ENCODE measurements around the gene RPE65.
"Not testable (repeated sequence)": the region's sequence is repeated elsewhere in the genome, so short reads cannot be mapped to it uniquely, and the experiment has no call there.

Gene RPE65

GRCh38 chr1:68490046-68490651, 40.4 kb upstream of the RPE65 start:
- TF ChIP-seq, protein P1, sequence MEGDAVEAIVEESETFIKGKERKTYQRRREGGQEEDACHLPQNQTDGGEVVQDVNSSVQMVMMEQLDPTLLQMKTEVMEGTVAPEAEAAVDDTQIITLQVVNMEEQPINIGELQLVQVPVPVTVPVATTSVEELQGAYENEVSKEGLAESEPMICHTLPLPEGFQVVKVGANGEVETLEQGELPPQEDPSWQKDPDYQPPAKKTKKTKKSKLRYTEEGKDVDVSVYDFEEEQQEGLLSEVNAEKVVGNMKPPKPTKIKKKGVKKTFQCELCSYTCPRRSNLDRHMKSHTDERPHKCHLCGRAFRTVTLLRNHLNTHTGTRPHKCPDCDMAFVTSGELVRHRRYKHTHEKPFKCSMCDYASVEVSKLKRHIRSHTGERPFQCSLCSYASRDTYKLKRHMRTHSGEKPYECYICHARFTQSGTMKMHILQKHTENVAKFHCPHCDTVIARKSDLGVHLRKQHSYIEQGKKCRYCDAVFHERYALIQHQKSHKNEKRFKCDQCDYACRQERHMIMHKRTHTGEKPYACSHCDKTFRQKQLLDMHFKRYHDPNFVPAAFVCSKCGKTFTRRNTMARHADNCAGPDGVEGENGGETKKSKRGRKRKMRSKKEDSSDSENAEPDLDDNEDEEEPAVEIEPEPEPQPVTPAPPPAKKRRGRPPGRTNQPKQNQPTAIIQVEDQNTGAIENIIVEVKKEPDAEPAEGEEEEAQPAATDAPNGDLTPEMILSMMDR (conservative IDR thresholded peaks at IDR 0.05) = no peak
- TF ChIP-seq ZFX (IDR thresholded peaks at IDR 0.05) = no peak

DNA sequence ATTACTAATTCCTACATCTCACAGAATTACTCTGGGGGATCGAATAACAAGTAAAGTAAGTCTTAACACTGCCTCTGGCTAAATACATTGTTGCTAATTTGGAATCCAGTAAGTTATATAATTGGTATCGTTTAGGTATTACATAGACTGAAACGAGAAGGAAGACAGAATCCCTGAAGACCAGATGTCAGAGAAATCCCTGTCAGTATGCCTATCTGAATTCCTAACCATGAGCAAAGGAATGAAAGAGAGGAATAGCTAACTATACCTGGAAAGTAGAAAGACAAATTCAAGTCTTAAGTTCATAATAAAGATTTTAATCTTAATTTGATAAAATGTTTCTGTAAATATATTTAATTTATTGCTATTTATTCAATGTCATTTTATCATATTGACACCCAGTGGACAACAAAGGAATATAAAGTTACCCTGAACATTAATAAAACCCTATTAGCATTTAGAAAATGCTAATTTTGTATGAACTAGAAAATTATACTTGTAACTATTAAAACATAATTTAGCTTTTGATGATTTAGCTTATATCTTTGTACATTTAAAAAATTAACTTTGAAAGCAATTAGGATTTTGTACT, 35.8 kb upstream of the RPE65 start:
- TF ChIP-seq, protein P1 (conservative IDR thresholded peaks at IDR 0.05) = peak; percentile 34
- TF ChIP-seq ZFX (IDR thresholded peaks at IDR 0.05) = no peak
- no peak overlapping the region for H3K27ac ChIP-seq

More at GRCh38 chr1:68490046-68490651, 40.4 kb upstream of the RPE65 start:
- no peak overlapping the region for H3K27ac ChIP-seq

DNA sequence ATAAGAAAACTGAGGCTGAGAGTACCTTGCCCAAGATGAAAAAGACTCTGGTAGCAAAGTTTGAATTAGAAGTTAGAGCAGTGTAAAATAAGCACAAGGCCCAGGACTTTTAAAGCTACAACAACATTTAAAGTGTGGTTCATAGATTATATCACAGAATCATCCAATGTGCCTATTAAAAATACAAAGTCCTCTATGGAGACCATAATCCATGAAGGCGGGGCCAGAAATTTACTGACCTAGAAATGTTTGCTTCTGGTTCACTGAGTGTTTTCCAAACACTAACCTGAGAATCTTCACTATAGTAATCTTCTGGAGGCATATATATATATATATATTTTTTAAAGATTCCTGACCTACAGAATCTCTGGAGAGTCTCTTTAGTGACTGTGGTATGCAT, 34.9 kb upstream of the RPE65 start:
- H3K27ac ChIP-seq = no peak overlapping the region

DNA sequence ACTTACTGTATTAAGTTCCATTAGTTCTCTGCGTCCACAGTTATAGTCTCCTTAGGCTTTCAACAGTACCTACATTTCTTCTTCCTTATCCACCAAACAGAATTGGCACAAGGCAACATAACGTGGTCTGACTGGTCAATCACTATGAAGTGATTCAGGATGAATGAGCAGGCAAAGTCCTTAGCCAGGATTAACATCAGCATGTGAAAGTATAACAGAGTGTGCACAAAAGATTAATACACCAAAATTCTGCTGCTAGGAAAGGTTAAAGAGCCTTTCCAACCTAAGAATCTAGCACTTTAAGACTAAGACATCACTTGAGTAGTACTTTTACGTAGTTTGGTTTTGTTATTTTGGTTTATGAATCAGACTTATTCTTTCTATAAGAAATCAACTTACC, 31.3 kb upstream of the RPE65 start:
- TF ChIP-seq, protein P1 (conservative IDR thresholded peaks at IDR 0.05) = no peak
- no peak for TF ChIP-seq ZFX (IDR thresholded peaks at IDR 0.05)
- no peak overlapping the region for H3K27ac ChIP-seq

More for the DNA sequence above, 34.9 kb upstream of the RPE65 start:
- TF ChIP-seq, protein P1 (conservative IDR thresholded peaks at IDR 0.05) = no peak
- TF ChIP-seq ZFX (IDR thresholded peaks at IDR 0.05) = no peak

DNA sequence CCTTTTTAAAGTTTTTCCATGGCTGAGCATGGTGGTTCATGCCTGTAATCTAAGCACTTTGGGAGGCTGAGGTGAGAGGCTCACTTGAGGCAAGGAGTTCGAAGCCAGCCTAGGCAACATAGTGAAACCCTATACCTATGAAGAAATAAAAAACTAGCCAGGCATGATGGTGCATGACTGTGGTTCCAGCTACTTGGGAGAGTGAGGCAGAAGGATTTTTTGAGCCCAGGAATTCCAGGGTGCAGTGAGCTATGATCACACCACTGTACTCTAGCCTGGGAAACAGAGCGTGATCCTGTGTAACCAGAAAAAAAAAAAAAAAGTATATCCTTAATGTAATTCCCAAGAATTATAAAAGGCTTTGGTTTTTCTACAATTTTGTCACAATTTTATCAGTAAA, 29.7 kb upstream of the RPE65 start:
- no peak overlapping the region for H3K27ac ChIP-seq
- TF ChIP-seq, protein P1 (conservative IDR thresholded peaks at IDR 0.05) = no peak
- no peak for TF ChIP-seq ZFX (IDR thresholded peaks at IDR 0.05)

GRCh38 chr1:68478662-68479061, 28.9 kb upstream of the RPE65 start:
- TF ChIP-seq, protein P1 (conservative IDR thresholded peaks at IDR 0.05) = no peak
- TF ChIP-seq ZFX (IDR thresholded peaks at IDR 0.05) = no peak
- no peak overlapping the region for H3K27ac ChIP-seq

- not testable (repeated sequence) for H3K27ac ChIP-seq
Measured at GRCh38 chr1:68476626-68477025, 26.9 kb upstream of the RPE65 start.

DNA sequence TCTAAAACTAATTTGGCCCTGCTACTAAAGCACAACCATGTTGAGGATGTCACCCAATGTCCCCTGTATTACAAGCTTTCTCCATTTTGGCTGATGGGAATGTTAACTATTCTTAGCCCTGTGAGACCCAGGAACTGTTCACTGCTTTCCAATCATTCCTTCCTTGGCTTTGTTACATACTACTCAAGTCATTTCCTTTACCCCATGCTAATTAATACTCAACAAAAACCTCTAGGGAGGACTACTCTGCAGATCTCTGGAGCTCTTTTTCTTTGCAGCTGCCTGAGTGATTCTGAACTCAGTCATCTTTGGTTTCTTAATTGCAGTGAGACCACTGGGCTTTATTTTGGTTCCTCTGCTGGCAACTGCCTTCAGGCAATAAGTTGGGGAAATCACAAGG, 23.3 kb upstream of the RPE65 start:
- H3K27ac ChIP-seq = no peak overlapping the region
- TF ChIP-seq, protein P1 (conservative IDR thresholded peaks at IDR 0.05) = no peak
- no peak for TF ChIP-seq ZFX (IDR thresholded peaks at IDR 0.05)
